ENCODE measurements around the gene DCLK3.

GRCh38 chr3:36730966-36731365 is 33.4 kb downstream of the DCLK3 start:
- no peak for TF ChIP-seq CTCF (IDR thresholded peaks at IDR 0.05)
- no peak for TF ChIP-seq POLR2A (IDR thresholded peaks at IDR 0.05)

Data from prostate gland (tissue), 2 donors.